Measurements from ENCODE around the gene CFAP61.

GRCh38 chr20:20292472-20292871 is 240.1 kb downstream of the CFAP61 start:
- TF ChIP-seq, protein P1, sequence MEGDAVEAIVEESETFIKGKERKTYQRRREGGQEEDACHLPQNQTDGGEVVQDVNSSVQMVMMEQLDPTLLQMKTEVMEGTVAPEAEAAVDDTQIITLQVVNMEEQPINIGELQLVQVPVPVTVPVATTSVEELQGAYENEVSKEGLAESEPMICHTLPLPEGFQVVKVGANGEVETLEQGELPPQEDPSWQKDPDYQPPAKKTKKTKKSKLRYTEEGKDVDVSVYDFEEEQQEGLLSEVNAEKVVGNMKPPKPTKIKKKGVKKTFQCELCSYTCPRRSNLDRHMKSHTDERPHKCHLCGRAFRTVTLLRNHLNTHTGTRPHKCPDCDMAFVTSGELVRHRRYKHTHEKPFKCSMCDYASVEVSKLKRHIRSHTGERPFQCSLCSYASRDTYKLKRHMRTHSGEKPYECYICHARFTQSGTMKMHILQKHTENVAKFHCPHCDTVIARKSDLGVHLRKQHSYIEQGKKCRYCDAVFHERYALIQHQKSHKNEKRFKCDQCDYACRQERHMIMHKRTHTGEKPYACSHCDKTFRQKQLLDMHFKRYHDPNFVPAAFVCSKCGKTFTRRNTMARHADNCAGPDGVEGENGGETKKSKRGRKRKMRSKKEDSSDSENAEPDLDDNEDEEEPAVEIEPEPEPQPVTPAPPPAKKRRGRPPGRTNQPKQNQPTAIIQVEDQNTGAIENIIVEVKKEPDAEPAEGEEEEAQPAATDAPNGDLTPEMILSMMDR (IDR thresholded peaks at IDR 0.05) = no peak
- no peak for TF ChIP-seq ZNF121 (CRISPR knock-in tag; IDR thresholded peaks at IDR 0.05)
- TF ChIP-seq ZNF281 (CRISPR knock-in tag; IDR thresholded peaks at IDR 0.05) = no peak
- TF ChIP-seq, protein P2, sequence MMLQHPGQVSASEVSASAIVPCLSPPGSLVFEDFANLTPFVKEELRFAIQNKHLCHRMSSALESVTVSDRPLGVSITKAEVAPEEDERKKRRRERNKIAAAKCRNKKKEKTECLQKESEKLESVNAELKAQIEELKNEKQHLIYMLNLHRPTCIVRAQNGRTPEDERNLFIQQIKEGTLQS (CRISPR knock-in tag; conservative IDR thresholded peaks at IDR 0.05) = no peak
- TF ChIP-seq, protein P3, sequence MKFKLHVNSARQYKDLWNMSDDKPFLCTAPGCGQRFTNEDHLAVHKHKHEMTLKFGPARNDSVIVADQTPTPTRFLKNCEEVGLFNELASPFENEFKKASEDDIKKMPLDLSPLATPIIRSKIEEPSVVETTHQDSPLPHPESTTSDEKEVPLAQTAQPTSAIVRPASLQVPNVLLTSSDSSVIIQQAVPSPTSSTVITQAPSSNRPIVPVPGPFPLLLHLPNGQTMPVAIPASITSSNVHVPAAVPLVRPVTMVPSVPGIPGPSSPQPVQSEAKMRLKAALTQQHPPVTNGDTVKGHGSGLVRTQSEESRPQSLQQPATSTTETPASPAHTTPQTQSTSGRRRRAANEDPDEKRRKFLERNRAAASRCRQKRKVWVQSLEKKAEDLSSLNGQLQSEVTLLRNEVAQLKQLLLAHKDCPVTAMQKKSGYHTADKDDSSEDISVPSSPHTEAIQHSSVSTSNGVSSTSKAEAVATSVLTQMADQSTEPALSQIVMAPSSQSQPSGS (CRISPR knock-in tag; IDR thresholded peaks at IDR 0.05; ENCODE audit: borderline replicate concordance, low read depth) = no peak
- no peak for TF ChIP-seq PRDM15 (CRISPR knock-in tag; IDR thresholded peaks at IDR 0.05)
- TF ChIP-seq NR1H2 (CRISPR knock-in tag; IDR thresholded peaks at IDR 0.05) = no peak
- TF ChIP-seq MAX (CRISPR knock-in tag; IDR thresholded peaks at IDR 0.05) = no peak
- TF ChIP-seq JUN (CRISPR knock-in tag; IDR thresholded peaks at IDR 0.05) = no peak
- TF ChIP-seq CREM (CRISPR knock-in tag; IDR thresholded peaks at IDR 0.05) = no peak
- no peak for TF ChIP-seq ELF4 (CRISPR knock-in tag; IDR thresholded peaks at IDR 0.05; ENCODE audit: low read depth)
- no peak for TF ChIP-seq STAT6 (CRISPR knock-in tag; conservative IDR thresholded peaks at IDR 0.05; ENCODE audit: low read depth)
- TF ChIP-seq ATF1 (CRISPR knock-in tag; IDR thresholded peaks at IDR 0.05) = no peak
